Natural killer cell (primary cell): ENCODE measurements around the gene VIPAS39. TPM values are rescaled to one million over a fixed set of nuclear protein-coding genes. Genes with fewer than 3 reads are reported as not detected.

Experiments used
- ATAC-seq, 3 donors: fragments of 150-1000 bp in 2 of 3; fragments of 200-7000 bp in 1 of 3; cut with Tn5 transposase; 1 replicate in 1 of 3; 2 replicates in 2 of 3; pipeline ENCODE4 v1.10.0; 2021; ENCODE audit warnings: mild to moderate bottlenecking in 2 of 3, moderate library complexity in 2 of 3
- DNase-seq, 2 donors: peaks; one replicate each; pipeline versions ENCODE4 v3.0.0 to v3.0.0-alpha.2; 2013 to 2021; ENCODE audit warnings: mixed read lengths in 1 of 2
- H3K27ac ChIP-seq: one replicate; pipeline ENCODE4 v1.5.1; 2013; ENCODE audit warnings: mild to moderate bottlenecking, low read length
- H3K27me3 ChIP-seq: one replicate; pipeline ENCODE4 v1.6.1; 2013; ENCODE audit warnings: low read length; ENCODE audit not compliant: control insufficient read depth, insufficient read depth
- H3K36me3 ChIP-seq: one replicate; pipeline ENCODE4 v1.6.1; 2013; ENCODE audit warnings: low read length; ENCODE audit not compliant: control insufficient read depth, insufficient read depth
- H3K4me1 ChIP-seq: one replicate; pipeline ENCODE4 v1.6.1; 2013; ENCODE audit warnings: low read length; ENCODE audit not compliant: control insufficient read depth, insufficient read depth
- H3K4me3 ChIP-seq: one replicate; pipeline ENCODE4 v1.5.1; 2013; ENCODE audit warnings: low read length
- H3K9me3 ChIP-seq: one replicate; pipeline ENCODE4 v1.6.1; 2013; ENCODE audit warnings: low read length; ENCODE audit not compliant: control insufficient read depth, insufficient read depth
- H3K27ac Mint-ChIP-seq, 2 donors: one replicate each; pipeline ENCODE4 v1.8.0; 2022; ENCODE audit warnings: mild to moderate bottlenecking in 2 of 2, mixed read lengths in 2 of 2, moderate library complexity in 1 of 2
- H3K27me3 Mint-ChIP-seq, 2 donors: one replicate each; pipeline ENCODE4 v1.8.0; 2022; ENCODE audit warnings: low read depth in 2 of 2, mixed read lengths in 2 of 2
- H3K36me3 Mint-ChIP-seq: one replicate; pipeline ENCODE4 v1.8.0; 2022; ENCODE audit warnings: mixed read lengths
- H3K4me1 Mint-ChIP-seq, 2 donors: one replicate each; pipeline ENCODE4 v1.8.0; 2022; ENCODE audit warnings: mixed read lengths in 2 of 2
- H3K4me3 Mint-ChIP-seq: one replicate; pipeline ENCODE4 v1.8.0; 2022; ENCODE audit warnings: mild to moderate bottlenecking, moderate library complexity, mixed read lengths
- H3K9me3 Mint-ChIP-seq, 2 donors: one replicate each; pipeline ENCODE4 v1.8.0; 2022; ENCODE audit warnings: mixed read lengths in 2 of 2
- WGBS: methylation state at CpG from one replicate; pipeline ENCODE4 v1.1.7; 2013; ENCODE audit warnings: missing lambda C conversion rate; ENCODE audit not compliant: insufficient coverage; 5-methylcytosine and 5-hydroxymethylcytosine counted together
- intact Hi-C: fragments of 100-400 bp; cut with micrococcal nuclease; formaldehyde crosslinking; loops from one replicate; pipeline ENCODE4 v1.14.2; 2022
- total RNA-seq, 4 donors: library from RNA; stranded (reverse); fragments of 120-200 nt in 1 of 4; gene quantifications; one replicate each; pipeline versions ENCODE4 v1.2.3 to v1.2.4, GENCODE V29; 2013 to 2022
- TF ChIP-seq, protein P1 (sequence below): fragments of 200-600 bp; IDR thresholded peaks from one replicate; pipeline ENCODE4 v1.8.0; 2022; ENCODE audit warnings: antibody characterized with exemption

The VIPAS39 gene
- total RNA-seq, 3 donors from 2014 or later (not counting 1 experiment from before 2014, with no cell fraction given), result 11.2 to 14.4 (median 13.0) TPM

DNA sequence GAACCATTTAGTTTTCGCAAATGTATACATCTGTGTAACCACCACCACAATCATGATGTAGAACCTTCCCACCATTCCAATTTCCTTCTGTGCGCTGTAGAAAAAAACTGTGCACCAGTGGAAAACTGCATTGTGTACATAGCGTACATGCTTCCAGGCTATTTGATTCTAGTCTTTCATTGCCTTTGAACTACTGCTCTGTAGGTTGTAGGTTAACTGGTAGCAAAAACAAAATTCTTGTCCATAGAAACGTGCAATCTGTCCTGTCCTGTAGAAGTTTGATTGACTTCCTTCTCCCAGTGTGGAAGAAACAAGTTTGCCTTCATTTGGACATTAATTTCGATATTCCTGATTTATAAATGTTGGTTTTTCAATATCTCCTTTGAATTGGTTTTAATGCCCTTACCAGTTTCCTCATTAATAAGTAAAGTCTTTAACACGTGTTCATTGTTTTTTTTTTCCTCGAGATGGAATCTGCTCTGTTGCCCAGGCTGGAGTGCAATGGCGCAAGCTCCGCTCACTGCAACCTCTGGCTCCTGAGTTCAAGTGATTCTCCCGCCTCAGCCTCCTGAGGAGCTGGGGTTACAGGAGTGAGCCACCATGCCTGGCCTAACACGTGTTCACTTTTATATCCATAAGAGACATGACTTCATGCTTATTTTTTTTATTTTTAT lies 44.8 kb upstream of the VIPAS39 start:
- Mint-ChIP-seq H3K4me3 (no peak overlapping the region), H3K27me3 (peaks cover 0 to 13% of the 10 kb centered on the region in 2 donors), H3K36me3 (no peaks in the 10 kb centered on the region), H3K27ac (no peak overlapping the region), H3K9me3 (peaks cover 0 to 2% of the 10 kb centered on the region in 2 donors), H3K4me1 (peaks cover 0 to 10% of the 10 kb centered on the region in 2 donors)
- intact Hi-C loops, result no loop called here
- 95% methylated on average over 10 of the region's 11 CpGs for WGBS
- Histone ChIP-seq H3K27ac (no peak overlapping the region), H3K9me3 (no peaks in the 10 kb centered on the region), H3K36me3 (peaks cover 3% of the 10 kb centered on the region), H3K4me1 (peaks cover 10% of the 10 kb centered on the region), H3K27me3 (peaks cover 10% of the 10 kb centered on the region), H3K4me3 (no peak overlapping the region)
- DNase-seq (no peak), ATAC-seq (no peak)
- TF ChIP-seq, protein P1, sequence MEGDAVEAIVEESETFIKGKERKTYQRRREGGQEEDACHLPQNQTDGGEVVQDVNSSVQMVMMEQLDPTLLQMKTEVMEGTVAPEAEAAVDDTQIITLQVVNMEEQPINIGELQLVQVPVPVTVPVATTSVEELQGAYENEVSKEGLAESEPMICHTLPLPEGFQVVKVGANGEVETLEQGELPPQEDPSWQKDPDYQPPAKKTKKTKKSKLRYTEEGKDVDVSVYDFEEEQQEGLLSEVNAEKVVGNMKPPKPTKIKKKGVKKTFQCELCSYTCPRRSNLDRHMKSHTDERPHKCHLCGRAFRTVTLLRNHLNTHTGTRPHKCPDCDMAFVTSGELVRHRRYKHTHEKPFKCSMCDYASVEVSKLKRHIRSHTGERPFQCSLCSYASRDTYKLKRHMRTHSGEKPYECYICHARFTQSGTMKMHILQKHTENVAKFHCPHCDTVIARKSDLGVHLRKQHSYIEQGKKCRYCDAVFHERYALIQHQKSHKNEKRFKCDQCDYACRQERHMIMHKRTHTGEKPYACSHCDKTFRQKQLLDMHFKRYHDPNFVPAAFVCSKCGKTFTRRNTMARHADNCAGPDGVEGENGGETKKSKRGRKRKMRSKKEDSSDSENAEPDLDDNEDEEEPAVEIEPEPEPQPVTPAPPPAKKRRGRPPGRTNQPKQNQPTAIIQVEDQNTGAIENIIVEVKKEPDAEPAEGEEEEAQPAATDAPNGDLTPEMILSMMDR, result no peak

DNA sequence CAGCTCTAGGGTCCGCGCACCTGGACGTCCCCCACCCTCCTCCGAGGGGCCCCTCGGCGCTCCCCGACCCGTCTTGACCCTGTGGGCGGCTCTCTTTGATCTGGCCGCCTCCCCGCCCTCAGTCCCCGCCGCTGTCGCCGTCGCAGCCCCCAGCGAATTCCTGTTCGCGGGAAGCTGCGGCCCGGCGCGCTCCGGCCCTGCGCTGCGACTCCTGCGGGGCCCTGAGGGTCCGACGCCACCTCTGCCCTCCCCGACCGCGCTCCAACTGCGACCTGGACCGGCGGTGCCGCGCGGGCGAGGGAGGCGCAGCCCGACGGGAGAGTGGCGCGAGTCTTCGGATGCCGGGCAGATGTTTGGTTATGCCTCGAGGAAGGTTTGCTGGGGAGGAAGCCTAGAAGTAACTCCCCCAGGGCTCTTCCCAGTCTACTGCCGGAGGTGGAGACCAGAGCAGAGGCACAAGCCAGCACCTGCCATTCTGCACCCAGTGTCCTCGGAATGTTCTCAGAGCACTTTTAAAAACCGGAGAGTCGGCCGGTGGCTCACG lies 41.7 kb upstream of the VIPAS39 start:
- peaks cover 10% of the 10 kb centered on the region for H3K27me3 ChIP-seq
- TF ChIP-seq, protein P1, result no peak
- peak overlapping the region; percentile 71 for H3K4me3 Mint-ChIP-seq
- H3K27me3 Mint-ChIP-seq, result peaks cover 0 to 22% of the 10 kb centered on the region in 2 donors
- peaks cover 10% of the 10 kb centered on the region for H3K4me1 ChIP-seq
- DNase-seq (no peak), ATAC-seq (peak in 2 of 3 donors; percentile 6 to 27)
- WGBS, result 4% methylated on average over 53 of the region's 53 CpGs
- peak overlapping the region; percentile 16 for H3K4me3 ChIP-seq
- H3K4me1 Mint-ChIP-seq, result peaks cover 0 to 10% of the 10 kb centered on the region in 2 donors
- no peaks in the 10 kb centered on the region for H3K36me3 ChIP-seq
- no peak overlapping the region for H3K27ac ChIP-seq
- no peak overlapping the region for H3K27ac Mint-ChIP-seq
- peaks cover 0 to 2% of the 10 kb centered on the region in 2 donors for H3K9me3 Mint-ChIP-seq
- intact Hi-C loops, result no loop called here
- H3K36me3 Mint-ChIP-seq, result no peaks in the 10 kb centered on the region
- no peaks in the 10 kb centered on the region for H3K9me3 ChIP-seq

DNA sequence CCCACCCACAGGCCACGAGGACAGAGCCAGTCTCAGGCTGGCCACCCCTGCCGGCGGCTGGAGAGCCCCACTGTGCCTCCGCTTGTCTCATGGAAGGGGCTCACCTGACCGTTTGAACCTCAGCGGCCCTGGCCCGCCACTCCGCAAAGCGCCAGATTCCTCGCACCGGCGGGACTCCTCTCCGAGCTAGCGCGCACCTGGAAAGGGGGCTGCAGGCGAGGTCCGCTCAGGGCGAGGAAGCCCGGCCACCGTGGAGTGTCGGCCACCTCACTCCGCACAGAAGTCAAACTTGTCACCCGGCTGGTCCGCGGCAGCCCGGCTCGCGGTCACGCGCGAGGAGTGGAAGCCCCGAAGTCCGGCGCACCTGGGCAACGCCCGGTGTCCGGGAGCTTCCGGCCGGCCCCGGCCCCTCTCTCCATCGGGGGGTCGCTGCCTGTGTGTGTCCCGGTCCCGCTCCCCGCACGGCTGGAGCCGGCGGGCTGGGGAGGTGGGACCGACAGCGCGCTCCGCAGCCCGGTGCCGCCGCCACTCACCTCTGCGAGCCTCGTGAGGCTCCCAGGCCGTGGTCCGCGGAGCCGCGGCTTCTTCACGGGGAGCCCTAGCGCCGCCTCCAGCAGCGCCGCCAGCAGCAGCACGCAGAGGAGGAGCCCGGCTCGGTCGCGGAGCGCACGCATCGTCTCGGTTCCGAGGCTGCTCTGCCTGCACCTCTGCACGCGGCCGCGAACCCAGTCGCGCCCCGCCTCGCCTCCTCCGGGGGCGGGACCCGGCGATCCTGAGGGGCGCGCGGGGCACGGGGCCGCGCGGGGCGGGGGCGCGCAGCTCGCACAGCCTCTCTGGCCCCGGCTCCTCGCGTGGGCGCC lies 40.9 kb upstream of the VIPAS39 start, which contains the start of gene ISM2:
Gene ISM2 (minus strand): TSS at position 697 of the 860 bp plus-strand sequence. CDS start 23 bp downstream, at position 674.
- no peaks in the 10 kb centered on the region for H3K9me3 ChIP-seq
- ATAC-seq (peak; percentile 86 to 92 (median 90)), DNase-seq (peak; percentile 34 to 58)
- TF ChIP-seq, protein P1, result no peak
- intact Hi-C loops, result no loop called here
- H3K4me1 ChIP-seq, result peaks cover 10% of the 10 kb centered on the region
- peak within 1 kb of the TSS; percentile 16 for H3K4me3 ChIP-seq
- H3K36me3 Mint-ChIP-seq, result no peaks in the 10 kb centered on the region
- 2% methylated on average over 104 of the region's 104 CpGs for WGBS
- peaks cover 0 to 2% of the 10 kb centered on the region in 2 donors for H3K9me3 Mint-ChIP-seq
- peaks cover 0 to 22% of the 10 kb centered on the region in 2 donors for H3K27me3 Mint-ChIP-seq
- no peak within 1 kb of the TSS for H3K27ac Mint-ChIP-seq
- peaks cover 10% of the 10 kb centered on the region for H3K27me3 ChIP-seq
- H3K4me3 Mint-ChIP-seq, result peak within 1 kb of the TSS; percentile 78
- no peak within 1 kb of the TSS for H3K27ac ChIP-seq
- H3K36me3 ChIP-seq, result no peaks in the 10 kb centered on the region
- peaks cover 0 to 10% of the 10 kb centered on the region in 2 donors for H3K4me1 Mint-ChIP-seq
